NOMO-1 treated with DMSO at 0.1 percent for 48 hours (cell line): ENCODE measurements around the gene MAP7D2.
A peak's percentile ranks its signal among the peaks of the same experiment; 100 is the strongest.

Source experiments
- DNase-seq: peaks from one replicate; lab custom pipeline; 2025; ENCODE audit not compliant: unreplicated experiment; lab: John Stamatoyannopoulos, UW

The MAP7D2 gene

DNA sequence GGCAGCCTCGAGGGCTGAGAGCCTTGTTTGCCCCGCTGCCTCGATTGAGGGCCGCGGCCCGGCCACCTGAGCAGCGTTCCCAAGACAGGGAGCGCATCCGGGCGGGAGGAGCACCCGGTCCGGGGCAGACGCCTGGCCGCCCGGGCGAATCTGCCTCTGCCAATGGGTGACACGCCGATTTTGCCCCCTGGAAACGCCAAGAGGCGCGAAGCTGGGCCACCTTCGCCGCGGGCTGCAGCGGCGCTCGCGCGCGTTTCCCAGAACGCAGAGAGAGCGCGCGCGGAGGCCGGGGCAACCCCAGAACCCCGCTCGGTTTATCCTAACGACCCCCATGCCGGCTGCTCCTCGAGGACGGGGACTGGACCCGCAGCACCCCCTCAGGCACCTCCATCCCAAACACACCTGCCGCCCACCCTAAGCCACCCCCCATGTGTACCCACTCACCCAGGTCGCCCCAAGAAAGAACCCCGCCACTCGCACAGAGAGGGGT, 575 bp downstream of the MAP7D2 start:
- DNase-seq, result no peak

DNA sequence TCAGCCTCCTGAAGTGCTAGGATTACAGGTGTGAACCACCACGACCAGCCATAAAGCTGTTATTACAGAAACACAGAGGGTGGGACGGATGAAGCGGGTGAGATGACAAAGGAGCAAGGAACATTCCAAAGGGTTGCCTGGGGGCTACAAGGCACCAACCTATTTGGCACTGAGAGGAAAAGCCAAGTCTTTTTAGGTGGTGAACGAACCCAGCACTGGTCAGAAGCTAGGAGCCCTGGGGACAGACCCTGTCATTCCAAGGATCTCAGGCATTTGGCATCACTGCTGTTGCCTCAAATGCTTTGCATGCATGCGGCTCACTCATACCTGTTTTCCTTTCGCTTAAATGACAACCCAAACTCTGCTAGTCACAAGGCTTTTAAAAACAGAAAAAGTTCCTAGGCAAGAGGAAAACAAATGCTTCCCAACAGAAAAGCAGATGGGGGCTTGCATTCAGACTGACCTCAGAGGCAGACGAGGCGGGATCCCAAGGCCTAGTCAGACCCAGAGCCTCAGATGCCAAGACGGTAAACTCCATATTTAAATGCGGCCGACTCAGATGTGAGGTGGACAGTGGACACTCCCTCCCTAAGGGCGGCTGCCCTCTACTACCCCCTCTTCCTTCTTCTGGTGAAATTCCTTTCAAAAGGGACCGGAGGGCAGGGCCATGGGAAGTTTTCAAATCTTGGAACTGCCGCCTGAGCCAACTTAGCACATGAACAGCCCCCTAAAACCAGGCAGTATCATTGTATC, 4.5 kb downstream of the MAP7D2 start:
- DNase-seq, result no peak

GRCh38 chrX:20111271-20111670, 5.4 kb downstream of the MAP7D2 start:
- DNase-seq, result no peak

DNA sequence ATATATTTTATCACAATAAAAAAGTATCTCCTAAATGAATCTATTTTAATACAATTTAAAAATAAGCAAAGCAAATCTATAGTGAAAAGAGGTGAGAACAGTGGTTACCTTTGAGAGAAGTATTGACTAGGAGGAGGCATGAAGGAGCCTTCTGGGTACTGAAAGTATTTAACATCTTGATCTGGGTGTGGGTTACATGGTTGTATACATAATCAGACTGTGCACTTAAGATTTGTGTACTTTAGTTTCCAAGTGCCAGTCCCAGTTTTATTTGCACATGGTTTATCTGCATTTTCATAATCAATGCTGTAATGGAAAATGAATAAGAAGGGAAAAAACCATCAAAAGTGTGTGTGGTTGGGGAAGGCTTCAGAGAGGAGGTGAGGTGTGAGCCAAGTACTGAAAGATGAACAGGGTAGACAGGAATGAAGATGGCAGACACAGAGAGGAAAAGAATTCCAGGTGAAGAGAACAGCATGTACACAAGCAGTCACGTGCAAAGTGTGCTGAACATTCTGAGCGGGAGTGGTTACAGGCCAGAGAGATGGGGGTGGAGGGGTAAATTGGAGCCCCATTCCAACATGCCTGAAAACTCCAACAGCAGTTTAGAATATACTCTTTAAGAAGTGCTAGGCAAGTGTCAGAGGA, 14.6 kb downstream of the MAP7D2 start:
- DNase-seq, result no peak

- DNase-seq, result no peak
Measured at GRCh38 chrX:20091499-20091898, 25.2 kb downstream of the MAP7D2 start.

- DNase-seq, result no peak
Measured at GRCh38 chrX:20089845-20090244, 26.9 kb downstream of the MAP7D2 start.

- DNase-seq, result no peak
Measured at GRCh38 chrX:20080277-20080676, 36.4 kb downstream of the MAP7D2 start.

DNA sequence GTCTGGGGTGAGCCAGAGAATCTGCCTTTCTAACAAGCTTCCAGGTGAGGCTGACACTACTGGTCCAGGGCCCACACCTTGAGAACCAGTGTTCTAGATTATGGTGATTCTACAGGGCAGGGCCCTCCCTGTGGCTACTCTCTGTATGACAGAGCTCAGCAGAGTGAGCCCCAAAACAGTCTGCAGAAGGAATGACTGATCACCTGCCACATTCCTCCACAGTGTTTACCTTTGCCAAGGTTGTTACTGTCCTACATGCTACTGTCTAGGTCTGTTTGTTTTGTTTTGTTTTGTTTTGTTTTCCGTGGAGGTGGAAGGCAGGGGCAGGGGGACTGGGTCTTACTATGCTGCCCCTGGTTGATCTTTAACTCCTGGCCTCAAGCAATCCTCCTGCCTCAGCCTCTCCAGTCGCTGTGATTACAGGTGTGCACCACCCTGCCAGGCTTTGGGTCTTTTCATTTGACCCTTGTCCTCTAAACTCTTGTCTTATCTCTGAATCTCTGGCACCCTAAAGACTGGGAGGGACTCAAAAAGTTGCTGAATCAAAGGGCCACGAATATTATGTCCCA, 45.1 kb downstream of the MAP7D2 start:
- DNase-seq, result no peak

DNA sequence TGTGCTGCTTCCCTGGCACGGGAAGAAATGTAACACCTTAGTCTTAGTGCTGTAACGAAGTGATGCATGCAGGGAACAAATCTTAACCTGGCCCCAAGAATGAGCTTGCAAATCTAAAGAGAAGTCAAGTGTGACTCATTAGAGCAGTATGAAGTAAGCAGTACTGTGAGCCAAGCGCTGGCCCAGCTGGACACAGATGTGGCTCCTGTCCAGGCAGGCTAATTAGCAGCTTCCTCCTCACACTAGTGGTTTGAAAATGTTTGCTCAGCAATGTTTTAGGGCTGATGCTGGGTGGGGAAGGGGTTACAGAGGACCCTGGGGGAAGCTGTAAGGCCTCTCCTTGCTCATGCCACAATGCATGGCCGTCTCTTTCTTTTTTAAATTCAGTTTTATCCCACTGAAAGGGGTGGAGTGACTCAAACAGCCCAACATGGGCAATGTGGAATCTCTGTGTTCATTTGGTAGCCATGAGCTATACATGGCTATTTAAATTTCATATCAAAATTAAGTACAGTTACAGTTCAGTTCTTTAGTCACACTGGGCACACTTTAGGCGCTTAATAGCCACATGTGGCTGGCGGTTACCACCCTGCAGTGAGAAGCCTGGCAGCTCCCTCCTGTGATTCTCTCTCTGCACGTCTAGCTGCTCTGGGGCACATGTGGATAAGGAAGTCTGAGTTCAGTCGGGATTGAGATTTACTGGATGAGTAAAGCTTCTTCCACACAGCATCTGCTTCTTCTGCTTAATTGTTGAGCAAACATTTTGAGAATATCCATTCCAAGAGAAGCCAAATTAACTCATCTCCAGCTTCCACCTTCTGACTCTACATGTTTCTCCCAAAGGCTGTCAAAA, 48.8 kb downstream of the MAP7D2 start:
- DNase-seq, result peak; percentile 89

GRCh38 chrX:20066968-20067708, 49.6 kb downstream of the MAP7D2 start:
- peak; percentile 66 for DNase-seq

- DNase-seq, result no peak
Measured at GRCh38 chrX:20063716-20064351, 52.9 kb downstream of the MAP7D2 start.

- DNase-seq, result no peak
Measured at GRCh38 chrX:20063153-20063552, 53.6 kb downstream of the MAP7D2 start.

GRCh38 chrX:20061855-20062254, 54.9 kb downstream of the MAP7D2 start:
- DNase-seq, result no peak

GRCh38 chrX:20060961-20061748, 55.6 kb downstream of the MAP7D2 start:
- DNase-seq, result peak; percentile 75

GRCh38 chrX:20059467-20060128, 57.1 kb downstream of the MAP7D2 start:
- no peak for DNase-seq

DNA sequence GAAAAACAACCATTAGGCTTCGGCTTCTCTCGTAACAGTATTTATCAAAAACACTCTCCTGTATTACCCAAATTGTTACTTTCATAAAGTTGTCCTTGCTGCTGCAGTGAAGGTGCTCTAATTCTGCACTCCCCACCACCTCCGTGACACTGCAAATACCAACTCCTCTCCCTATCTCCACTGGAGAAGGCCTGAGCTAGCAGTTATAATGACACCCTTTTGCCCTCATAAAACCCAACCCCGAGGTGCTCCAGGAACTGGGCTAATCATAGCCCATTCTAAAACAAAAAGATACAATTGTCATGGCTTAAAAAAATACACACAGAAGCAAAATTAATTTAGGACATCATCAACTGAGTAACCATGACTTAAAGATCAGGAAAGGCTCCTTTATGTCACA, 59.2 kb downstream of the MAP7D2 start:
- DNase-seq, result no peak

- no peak for DNase-seq
Measured at GRCh38 chrX:20056704-20057103, 60.0 kb downstream of the MAP7D2 start.

DNA sequence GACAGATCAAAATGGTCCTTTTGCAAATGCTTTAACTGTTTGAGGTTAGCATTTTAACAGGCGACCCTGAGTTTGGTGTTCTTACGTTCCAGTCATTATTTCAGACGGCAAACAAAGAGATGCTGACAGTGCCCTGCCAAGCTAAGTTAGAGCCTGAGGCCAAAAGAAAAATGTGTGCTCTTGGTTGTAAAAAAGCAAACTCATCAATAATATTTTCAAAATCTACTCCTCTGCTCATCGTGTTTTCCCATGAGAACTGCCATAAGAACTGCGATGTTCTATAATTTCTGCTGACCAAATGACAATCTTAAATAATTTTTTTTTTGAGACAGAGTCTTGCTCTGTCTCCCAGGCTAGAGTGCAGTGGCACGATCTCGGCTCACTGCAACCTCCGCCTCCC, 63.2 kb downstream of the MAP7D2 start:
- DNase-seq, result no peak

- no peak for DNase-seq
Measured at GRCh38 chrX:20046864-20047263, 69.8 kb downstream of the MAP7D2 start.
